Articular chondrocyte of knee joint (primary cell): ENCODE results near the gene DGKA. TPM values are rescaled to one million over a fixed set of nuclear protein-coding genes. Genes with fewer than 3 reads are reported as not detected.

ENCODE experiments used
- total RNA-seq: library from RNA; depleted of rRNA; stranded (reverse); fragments of >200 nt; gene quantifications from 2 replicates; pipeline ENCODE4 v1.2.3, GENCODE V29; 2012

DGKA gene
- total RNA-seq = 48.5 and 66.9 TPM in 2 replicates

DNA sequence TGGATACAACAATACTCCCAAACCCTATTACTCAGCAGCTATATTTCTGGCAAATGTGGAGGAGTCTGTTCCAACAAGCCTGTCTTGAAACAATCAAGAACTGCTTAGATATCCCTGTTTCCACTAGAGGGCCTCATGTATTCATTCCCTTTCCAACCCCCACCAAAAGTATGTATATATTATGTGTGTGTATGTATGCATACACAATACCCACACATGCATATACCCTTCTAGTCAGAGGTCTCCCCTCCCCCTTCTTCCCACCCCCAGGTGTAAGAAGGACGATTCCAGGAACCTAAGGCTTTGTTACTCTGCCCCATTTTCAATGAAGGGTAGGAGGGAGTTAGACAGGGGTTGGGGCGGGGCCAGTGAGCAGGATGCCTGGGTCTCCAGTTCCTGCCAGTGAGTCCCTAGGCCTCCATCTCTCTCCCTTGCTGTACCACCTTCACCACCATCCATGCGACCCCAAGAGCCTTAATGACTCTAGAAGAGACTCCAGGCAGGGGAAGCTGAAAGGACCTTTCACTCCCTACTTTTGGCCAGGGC is at the start of gene DGKA:
TSS of gene DGKA (plus strand) at position 392 of the 546 bp plus-strand sequence. CDS start 5,342 bp downstream, outside the sequence.

DNA sequence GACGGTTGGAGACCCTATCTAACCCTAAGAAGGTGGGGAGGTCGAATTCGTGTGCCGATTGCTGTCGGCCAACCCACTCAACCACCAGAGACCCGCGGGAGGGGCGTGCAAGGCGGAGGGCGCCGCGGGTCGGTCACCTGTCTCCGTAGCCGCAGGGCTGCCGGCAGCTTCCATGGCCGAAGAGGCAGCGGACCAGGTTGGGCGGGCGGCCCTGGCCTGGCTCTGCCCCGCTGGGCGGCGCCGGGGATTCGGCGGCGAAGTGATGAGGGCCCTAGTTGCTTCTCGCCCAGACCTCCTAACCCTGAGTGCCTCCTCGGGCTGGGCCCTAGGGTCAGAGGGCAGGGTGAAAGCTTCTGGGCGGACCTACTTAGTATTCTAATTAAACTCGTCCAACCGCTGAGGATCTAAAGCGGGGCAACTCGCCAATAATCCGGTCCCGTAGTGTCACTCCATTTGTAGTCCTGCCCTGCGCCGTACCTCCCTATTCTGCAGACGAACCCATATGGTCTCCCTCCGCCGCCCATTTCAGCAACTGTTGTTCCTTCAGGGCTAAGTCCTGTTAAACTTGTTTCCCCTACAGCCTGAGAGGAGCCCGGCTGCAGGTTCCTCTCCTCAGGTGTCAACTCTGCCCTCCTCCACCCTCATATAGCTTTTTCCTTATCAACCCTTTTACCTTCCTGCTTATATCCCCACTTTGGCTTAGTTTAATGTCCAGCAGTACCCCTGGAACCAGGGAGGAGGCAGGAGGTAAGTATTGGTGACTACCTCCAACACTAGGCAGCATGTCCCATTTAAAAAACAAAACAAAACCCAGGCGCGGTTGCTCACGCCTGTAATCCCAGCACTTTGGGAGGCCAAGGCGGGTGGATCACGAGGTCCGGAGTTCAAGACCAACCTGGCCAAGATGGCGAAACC is 3.1 kb upstream of the DGKA start, which contains the start of gene PYM1:
TSS of gene PYM1 (minus strand) at position 307 of the 915 bp plus-strand sequence. CDS start at position 174, 133 bp downstream.

DNA sequence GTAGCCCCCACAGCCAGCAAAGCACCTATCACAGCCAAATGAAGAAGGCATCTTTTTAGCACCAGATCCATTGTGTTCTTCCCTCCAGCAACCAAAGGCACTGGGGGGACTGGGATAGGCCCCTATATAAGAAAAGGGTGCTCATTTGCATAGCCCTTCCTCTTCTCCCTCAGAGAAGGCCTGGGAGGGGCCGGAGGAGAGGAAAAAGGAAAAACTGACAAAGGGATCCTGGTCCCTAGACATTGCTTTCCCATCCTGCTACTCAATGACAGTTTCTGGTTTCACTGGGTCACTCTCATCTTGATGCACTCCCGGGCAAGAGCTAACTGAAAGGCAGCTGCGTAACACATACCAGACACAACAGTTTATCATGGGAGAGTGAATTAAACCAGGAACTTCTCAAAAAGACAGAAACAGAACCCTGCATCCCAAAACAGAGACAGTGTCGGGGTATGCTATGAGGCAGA is 35.0 kb downstream of the DGKA start, which contains the start of gene PMEL:
TSS of gene PMEL (minus strand) at position 102 of the 467 bp plus-strand sequence. CDS start at position 71, 31 bp downstream.

DNA sequence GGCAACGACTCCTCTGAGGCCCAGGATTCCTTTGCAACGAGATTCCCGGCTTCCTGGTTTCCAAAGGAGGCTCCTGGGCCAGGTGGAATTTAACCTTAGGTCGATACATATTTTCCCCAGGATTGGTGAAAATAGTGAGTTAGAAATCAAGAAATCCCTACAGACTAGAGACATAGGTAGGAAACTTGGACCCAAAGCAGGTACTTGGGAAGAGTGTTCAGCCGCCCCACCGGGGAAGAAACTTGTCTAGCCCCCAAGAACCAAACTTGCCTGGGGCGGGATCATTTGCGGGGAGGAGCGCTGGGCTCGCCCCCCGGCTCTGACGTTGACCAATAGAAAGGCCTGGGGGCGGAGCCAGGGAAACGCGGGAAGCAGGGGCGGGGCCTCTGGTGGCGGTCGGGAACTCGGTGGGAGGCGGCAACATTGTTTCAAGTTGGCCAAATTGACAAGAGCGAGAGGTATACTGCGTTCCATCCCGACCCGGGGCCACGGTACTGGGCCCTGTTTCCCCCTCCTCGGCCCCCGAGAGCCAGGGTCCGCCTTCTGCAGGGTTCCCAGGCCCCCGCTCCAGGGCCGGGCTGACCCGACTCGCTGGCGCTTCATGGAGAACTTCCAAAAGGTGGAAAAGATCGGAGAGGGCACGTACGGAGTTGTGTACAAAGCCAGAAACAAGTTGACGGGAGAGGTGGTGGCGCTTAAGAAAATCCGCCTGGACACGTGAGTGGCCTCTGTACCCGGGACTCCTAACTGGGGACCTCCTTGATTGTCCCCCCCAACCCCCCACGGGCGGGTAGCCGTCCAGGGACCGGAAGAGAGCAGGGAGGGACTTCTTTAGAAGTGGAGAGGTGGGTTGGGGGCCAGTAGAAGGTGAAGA is 35.7 kb downstream of the DGKA start, which contains the start of gene CDK2:
TSS of gene CDK2 (plus strand) at position 423 of the 874 bp plus-strand sequence. CDS start at position 602, 179 bp downstream.

DNA sequence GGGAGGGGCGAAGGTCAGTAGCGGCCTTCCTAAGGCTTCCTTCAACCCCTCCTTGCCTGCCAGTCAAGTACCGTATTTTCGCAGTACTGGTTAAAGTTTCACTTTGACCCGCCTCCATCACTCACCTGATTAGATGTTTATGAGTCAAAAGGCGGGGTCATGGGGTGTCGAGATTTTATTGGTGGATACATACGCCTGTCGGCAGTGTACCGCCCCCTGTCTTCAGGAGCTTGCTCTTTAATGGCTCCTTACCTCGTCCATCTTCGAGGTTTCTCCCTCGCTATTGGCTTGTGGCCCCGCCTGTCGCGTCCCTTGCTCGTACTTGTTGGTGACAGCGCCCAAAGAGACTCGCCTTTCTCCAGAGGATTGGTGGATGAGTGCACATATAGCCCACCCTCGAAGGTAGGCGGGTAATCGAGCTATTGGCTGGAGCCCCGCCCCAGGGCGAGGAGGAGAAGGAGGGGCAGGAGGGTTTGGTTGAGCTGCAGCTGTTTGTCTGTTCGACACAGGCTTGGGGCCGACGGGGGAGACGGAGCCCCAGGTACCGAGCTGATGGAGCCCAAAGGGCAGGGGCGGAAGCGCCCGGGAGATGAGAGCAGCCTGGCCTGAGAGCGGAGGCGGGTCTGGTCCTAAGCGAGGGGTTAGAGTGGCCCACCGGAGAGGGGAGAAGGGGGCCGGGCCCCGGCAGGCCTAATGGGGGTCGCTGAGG is 42.8 kb downstream of the DGKA start, which contains the start of gene RAB5B:
TSS of gene RAB5B (plus strand) at position 480 of the 709 bp plus-strand sequence. CDS start 12,883 bp downstream, outside the sequence.

DNA sequence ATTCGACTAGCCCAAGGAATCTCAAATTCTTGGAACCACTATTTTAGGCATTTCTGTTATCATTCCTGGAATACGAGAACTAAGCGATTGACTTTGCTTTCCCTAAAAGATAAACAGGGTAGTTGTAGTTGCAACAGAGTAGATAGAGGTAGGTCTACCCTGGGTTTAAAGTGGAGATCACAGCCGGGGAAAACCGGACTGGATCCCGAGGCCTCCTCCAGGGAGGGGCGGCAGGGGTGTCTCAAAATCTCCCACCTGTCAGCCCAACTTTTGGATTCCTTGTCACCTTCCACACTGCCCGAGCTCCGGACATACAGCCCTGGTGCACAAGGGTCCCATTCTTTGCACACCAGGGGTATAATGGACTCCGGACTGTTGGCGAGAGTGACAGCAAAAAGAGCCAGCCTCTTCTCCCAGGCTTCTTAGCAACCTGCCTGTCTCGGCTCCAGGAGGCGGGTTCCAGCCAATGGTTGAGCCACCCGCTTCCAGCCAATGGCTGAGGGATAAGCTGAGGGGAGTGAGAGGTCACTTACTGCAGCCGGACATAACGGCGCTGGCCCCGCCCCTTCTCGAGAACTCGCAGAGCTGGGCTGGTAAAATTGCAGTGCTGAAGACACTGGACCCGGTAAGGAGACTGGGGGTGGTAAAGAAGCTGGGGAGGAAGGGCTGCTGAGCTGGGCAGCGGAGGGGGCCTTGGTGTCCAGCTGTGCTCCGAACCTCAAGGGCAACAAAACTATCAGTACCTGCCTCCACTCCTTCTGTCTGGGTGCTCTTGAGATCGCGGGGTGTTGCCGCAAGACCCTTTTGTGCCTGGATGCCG is 66.0 kb downstream of the DGKA start, which contains the start of gene SUOX:
TSS of gene SUOX (plus strand) at position 562 of the 820 bp plus-strand sequence. CDS start 4,946 bp downstream, outside the sequence.

Other genes with a start within 250 kb of the DGKA start
- gene ITGA7, start 223.3 kb upstream of the DGKA start, total RNA-seq = 17.9 and 31.8 TPM in 2 replicates
- gene BLOC1S1, start 215.1 kb upstream of the DGKA start, total RNA-seq = 58.5 and 75.5 TPM in 2 replicates
- 60.9 and 66.7 TPM in 2 replicates for gene RDH5, start 210.8 kb upstream of the DGKA start, total RNA-seq
- gene CD63, start 202.2 kb upstream of the DGKA start, total RNA-seq = 2,567 and 3,055 TPM in 2 replicates
- 3.7 and 3.8 TPM in 2 replicates for gene GDF11, start 188.0 kb upstream of the DGKA start, total RNA-seq
- gene SARNP, start 113.4 kb upstream of the DGKA start, total RNA-seq = 64.0 and 86.7 TPM in 2 replicates
- 12.9 TPM in 2 replicates for gene ORMDL2, start 113.1 kb upstream of the DGKA start, total RNA-seq
- gene DNAJC14, start 101.6 kb upstream of the DGKA start, total RNA-seq = 43.8 and 50.7 TPM in 2 replicates
- 5.2 and 5.3 TPM in 2 replicates for gene MMP19, start 88.2 kb upstream of the DGKA start, total RNA-seq
- gene PYM1, start 3.3 kb upstream of the DGKA start, total RNA-seq = 27.6 and 33.6 TPM in 2 replicates
- gene PMEL, start 34.9 kb downstream of the DGKA start, total RNA-seq = 0.32 and 0.39 TPM in 2 replicates
- 20.1 and 23.0 TPM in 2 replicates for gene CDK2, start 35.7 kb downstream of the DGKA start, total RNA-seq
- gene RAB5B, start 42.9 kb downstream of the DGKA start, total RNA-seq = 73.7 and 76.3 TPM in 2 replicates
- gene SUOX, start 66.1 kb downstream of the DGKA start, total RNA-seq = 11.6 and 13.9 TPM in 2 replicates
- gene IKZF4, start 89.9 kb downstream of the DGKA start, total RNA-seq = 1.8 and 1.9 TPM in 2 replicates
- gene RPS26, start 110.8 kb downstream of the DGKA start, total RNA-seq = 336 and 547 TPM in 2 replicates
- 0.65 and 0.91 TPM in 2 replicates for gene ERBB3, start 149.0 kb downstream of the DGKA start, total RNA-seq
- 95.9 and 100 TPM in 2 replicates for gene PA2G4, start 173.4 kb downstream of the DGKA start, total RNA-seq
- 1,970 and 2,516 TPM in 2 replicates for gene RPL41, start 185.5 kb downstream of the DGKA start, total RNA-seq
- gene ZC3H10, start 187.1 kb downstream of the DGKA start, total RNA-seq = 5.7 and 7.4 TPM in 2 replicates
- gene ESYT1, start 197.1 kb downstream of the DGKA start, total RNA-seq = 212 and 228 TPM in 2 replicates
- gene MYL6B, start 221.4 kb downstream of the DGKA start, total RNA-seq = 59.9 and 62.3 TPM in 2 replicates
- gene MYL6, start 227.2 kb downstream of the DGKA start, total RNA-seq = 1,601 and 1,692 TPM in 2 replicates